Parathyroid adenoma (tissue), 2 donors: ENCODE data around the gene DLL4.

Source experiments
- H2AFZ ChIP-seq: fragments of 300-600 bp; sonication (generic); one replicate; pipeline ENCODE4 v1.7.0; 2017; ENCODE audit warnings: antibody characterized with exemption, mild to moderate bottlenecking
- H3K27ac ChIP-seq: fragments of 300-600 bp; sonication (generic); one replicate; pipeline ENCODE4 v1.7.0; 2017
- H3K27me3 ChIP-seq: fragments of 300-600 bp; sonication (generic); one replicate; pipeline ENCODE4 v1.7.0; 2017; ENCODE audit warnings: low read length; ENCODE audit not compliant: control insufficient read depth, insufficient read depth
- H3K36me3 ChIP-seq: fragments of 300-600 bp; sonication (generic); one replicate; pipeline ENCODE4 v1.7.0; 2017; ENCODE audit warnings: low read length; ENCODE audit not compliant: control insufficient read depth, insufficient read depth
- H3K4me1 ChIP-seq: fragments of 300-600 bp; sonication (generic); one replicate; pipeline ENCODE4 v1.7.0; 2017; ENCODE audit warnings: control low read depth
- H3K4me2 ChIP-seq: fragments of 300-600 bp; sonication (generic); one replicate; pipeline ENCODE4 v1.7.0; 2017; ENCODE audit warnings: low read length
- H3K4me3 ChIP-seq: fragments of 300-600 bp; sonication (generic); one replicate; pipeline ENCODE4 v1.7.0; 2017; ENCODE audit warnings: low read depth, low read length
- H3K79me2 ChIP-seq: fragments of 300-600 bp; sonication (generic); one replicate; pipeline ENCODE4 v1.7.0; 2017; ENCODE audit warnings: control low read depth
- H3K9ac ChIP-seq: fragments of 300-600 bp; sonication (generic); one replicate; pipeline ENCODE4 v1.7.0; 2017; ENCODE audit warnings: mild to moderate bottlenecking
- H3K9me3 ChIP-seq: fragments of 300-600 bp; sonication (generic); one replicate; pipeline ENCODE4 v1.7.0; 2017; ENCODE audit warnings: low read length; ENCODE audit not compliant: control insufficient read depth
- TF ChIP-seq, protein P1 (sequence below): fragments of 300-600 bp; sonication (generic); IDR thresholded peaks from one replicate; pipeline ENCODE4 v1.7.0; 2017; ENCODE audit warnings: antibody characterized with exemption, mild to moderate bottlenecking
- donor health status: primary hyperparathyroidism.

Gene DLL4

GRCh38 chr15:40921949-40922607, 7.1 kb upstream of the DLL4 start:
- TF ChIP-seq, protein P1, sequence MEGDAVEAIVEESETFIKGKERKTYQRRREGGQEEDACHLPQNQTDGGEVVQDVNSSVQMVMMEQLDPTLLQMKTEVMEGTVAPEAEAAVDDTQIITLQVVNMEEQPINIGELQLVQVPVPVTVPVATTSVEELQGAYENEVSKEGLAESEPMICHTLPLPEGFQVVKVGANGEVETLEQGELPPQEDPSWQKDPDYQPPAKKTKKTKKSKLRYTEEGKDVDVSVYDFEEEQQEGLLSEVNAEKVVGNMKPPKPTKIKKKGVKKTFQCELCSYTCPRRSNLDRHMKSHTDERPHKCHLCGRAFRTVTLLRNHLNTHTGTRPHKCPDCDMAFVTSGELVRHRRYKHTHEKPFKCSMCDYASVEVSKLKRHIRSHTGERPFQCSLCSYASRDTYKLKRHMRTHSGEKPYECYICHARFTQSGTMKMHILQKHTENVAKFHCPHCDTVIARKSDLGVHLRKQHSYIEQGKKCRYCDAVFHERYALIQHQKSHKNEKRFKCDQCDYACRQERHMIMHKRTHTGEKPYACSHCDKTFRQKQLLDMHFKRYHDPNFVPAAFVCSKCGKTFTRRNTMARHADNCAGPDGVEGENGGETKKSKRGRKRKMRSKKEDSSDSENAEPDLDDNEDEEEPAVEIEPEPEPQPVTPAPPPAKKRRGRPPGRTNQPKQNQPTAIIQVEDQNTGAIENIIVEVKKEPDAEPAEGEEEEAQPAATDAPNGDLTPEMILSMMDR = no peak
- Histone ChIP-seq H3K4me3 (no peak overlapping the region), H2AFZ (no peak overlapping the region), H3K9ac (no peak overlapping the region), H3K36me3 (no peaks in the 10 kb centered on the region), H3K27ac (no peak overlapping the region), H3K79me2 (no peaks in the 10 kb centered on the region), H3K9me3 (no peaks in the 10 kb centered on the region), H3K4me1 (no peaks in the 10 kb centered on the region), H3K27me3 (peaks cover 2% of the 10 kb centered on the region), H3K4me2 (no peak overlapping the region)

DNA sequence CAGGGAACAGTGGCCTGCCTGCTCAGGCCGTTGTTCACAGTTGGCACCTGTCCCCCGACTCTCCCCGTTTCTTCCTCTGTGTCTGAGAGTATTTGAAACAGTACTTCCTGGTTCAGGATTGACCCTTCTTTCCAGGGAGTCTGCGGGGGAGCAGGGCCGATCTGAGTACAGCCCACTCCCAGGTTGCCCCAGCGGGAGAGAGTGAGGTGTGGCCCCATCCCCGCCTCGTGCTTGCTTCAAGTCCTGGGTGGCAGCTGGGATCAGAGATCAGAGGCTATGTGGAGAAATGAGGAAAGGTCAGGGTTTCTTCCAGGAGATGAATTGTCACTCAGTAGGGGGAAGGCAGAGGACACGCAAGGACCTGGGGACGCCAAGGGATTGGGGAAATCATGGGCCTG, 6.5 kb upstream of the DLL4 start:
- H3K36me3 ChIP-seq = no peaks in the 10 kb centered on the region
- H3K4me2 ChIP-seq = no peak overlapping the region
- H3K79me2 ChIP-seq = no peaks in the 10 kb centered on the region
- no peak overlapping the region for H3K9ac ChIP-seq
- H3K27me3 ChIP-seq = peaks cover 5% of the 10 kb centered on the region
- no peak overlapping the region for H3K4me3 ChIP-seq
- no peak overlapping the region for H2AFZ ChIP-seq
- H3K4me1 ChIP-seq = no peaks in the 10 kb centered on the region
- no peak overlapping the region for H3K27ac ChIP-seq
- TF ChIP-seq, protein P1 = no peak
- no peaks in the 10 kb centered on the region for H3K9me3 ChIP-seq

DNA sequence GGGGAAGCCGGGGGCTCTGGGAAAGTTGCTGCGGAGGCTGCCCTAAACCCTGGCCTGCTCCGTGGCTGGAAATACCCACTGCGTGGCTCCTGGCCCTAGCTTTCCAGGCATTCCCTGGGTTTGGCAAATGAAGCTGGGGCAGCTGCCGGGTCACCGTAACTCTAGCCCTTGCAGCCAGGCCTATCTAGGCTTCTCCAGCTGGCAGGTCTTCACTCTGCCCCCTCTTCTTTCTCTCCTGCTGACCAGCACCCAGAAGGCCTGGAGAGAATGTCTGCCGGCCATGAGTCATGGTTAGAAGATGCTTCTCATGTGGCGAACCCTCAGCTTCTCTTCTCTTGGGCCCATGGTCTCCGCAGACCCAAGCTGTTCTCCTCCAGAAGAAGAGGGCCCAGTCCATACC, 5.6 kb upstream of the DLL4 start:
- TF ChIP-seq, protein P1 = no peak
- Histone ChIP-seq H3K4me3 (no peak overlapping the region), H3K4me2 (no peak overlapping the region), H3K4me1 (no peaks in the 10 kb centered on the region), H3K79me2 (no peaks in the 10 kb centered on the region), H3K27ac (no peak overlapping the region), H2AFZ (no peak overlapping the region), H3K9ac (no peak overlapping the region), H3K9me3 (no peaks in the 10 kb centered on the region), H3K27me3 (peaks cover 5% of the 10 kb centered on the region), H3K36me3 (no peaks in the 10 kb centered on the region)

GRCh38 chr15:40925495-40925862, 3.7 kb upstream of the DLL4 start:
- TF ChIP-seq, protein P1 = no peak
- Histone ChIP-seq H3K9ac (no peak overlapping the region), H3K9me3 (no peaks in the 10 kb centered on the region), H3K79me2 (no peaks in the 10 kb centered on the region), H3K27me3 (peaks cover 5% of the 10 kb centered on the region), H3K4me3 (no peak overlapping the region), H3K4me1 (no peaks in the 10 kb centered on the region), H3K27ac (no peak overlapping the region), H3K36me3 (no peaks in the 10 kb centered on the region), H3K4me2 (no peak overlapping the region), H2AFZ (no peak overlapping the region)
